ENCODE results near the gene CCM2.
A peak's percentile ranks its signal among the peaks of the same experiment; 100 is the strongest.
"Not testable (repeated sequence)": the region's sequence is repeated elsewhere in the genome, so short reads cannot be mapped to it uniquely, and the experiment has no call there.

The CCM2 gene

DNA sequence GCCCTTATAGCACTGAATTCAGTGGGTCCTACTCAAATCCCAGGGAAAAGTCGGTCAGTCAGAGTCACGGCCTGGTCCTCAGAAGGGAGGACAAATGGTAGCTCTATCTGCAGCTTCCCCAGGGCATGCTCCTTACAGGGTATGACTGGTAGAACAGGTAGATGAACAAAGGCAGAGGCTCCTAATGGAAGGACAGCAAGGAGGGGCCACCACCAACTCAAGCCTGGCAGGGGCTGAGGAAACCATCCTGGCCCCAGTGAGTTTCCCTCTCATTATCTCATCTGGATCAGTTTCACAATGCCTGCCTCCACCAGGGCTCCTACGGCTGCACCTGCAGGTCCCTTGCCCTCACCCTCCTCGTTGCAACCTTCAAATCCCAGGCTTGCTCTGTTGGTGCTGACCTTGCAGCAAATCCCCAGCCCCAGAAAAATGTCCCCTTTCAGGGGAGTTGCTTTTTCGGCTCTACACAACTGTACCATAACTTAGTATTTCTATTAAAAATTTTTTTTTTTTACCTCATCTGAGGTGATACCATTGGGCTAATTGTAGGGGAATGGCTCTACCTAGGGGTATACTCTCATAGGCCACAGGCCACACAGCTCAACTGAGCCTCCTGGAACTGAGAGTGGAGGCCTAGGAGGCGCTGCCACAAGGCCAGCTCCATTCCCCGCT, 18.8 kb upstream of the CCM2 start:
- no peak for DNase-seq (ENCODE audit: low read depth)

GRCh38 chr7:44982535-44982923, 17.5 kb upstream of the CCM2 start:
- no peak for DNase-seq (ENCODE audit: low read depth)

DNA sequence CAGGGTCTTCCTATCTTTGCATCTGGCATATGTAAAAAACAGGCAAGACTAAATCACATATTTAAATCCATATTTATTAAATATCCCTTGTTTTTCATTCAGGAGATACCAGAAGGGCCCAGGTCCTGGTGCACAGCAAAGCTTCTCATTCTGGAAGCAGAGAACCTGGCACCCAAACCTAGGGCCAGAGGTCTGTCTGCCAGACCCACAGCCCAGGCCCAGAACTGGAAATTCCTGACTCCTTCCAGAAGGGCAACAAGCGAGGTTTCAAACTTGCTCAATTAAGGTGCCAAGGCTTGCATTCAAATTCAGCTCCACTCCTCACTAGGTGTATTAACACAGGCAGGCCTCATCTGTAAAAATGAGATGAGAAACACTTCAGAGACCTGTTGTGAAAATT, 17.0 kb upstream of the CCM2 start:
- DNase-seq (ENCODE audit: low read depth), result no peak

DNA sequence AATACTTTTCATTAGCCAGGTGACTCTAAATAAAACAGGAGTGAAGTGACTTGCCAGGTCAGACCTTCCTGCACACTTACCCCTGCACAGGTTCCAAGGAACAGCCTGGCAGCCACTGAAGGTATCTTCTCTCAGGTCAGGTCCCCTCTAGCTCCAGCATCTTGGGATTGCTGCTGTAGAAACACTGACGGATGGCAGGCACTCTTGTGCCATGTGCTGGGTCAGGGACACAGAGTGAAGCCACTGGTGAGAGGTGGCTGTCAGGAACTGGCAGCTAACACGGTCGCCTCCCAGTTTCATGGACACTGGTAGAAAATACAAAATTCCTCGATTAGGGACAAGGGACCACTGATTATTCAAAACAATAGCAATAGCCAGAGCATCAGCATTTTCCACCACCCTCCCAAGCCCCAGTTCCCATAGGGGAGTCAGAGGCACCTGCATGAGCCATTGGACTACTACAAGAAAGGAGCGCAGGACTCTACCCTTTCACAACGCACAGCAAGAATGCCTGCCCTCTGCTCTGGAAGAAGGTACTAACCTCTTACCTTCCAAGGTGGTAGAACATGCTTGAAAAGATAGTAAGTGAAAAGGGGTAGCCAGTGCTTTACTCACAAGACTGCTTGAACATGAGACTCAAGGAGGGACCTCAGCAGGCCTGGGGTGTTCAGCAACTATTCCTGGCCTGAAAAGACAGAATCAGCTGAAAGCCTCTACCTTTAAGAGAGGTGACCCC, 16.1 kb upstream of the CCM2 start:
- no peak for DNase-seq (ENCODE audit: low read depth)

- no peak for DNase-seq (ENCODE audit: low read depth)
Observed at GRCh38 chr7:44984478-44984758, 15.6 kb upstream of the CCM2 start.

- DNase-seq (ENCODE audit: low read depth), result no peak
Observed at GRCh38 chr7:44985033-44985695, 14.8 kb upstream of the CCM2 start.

DNA sequence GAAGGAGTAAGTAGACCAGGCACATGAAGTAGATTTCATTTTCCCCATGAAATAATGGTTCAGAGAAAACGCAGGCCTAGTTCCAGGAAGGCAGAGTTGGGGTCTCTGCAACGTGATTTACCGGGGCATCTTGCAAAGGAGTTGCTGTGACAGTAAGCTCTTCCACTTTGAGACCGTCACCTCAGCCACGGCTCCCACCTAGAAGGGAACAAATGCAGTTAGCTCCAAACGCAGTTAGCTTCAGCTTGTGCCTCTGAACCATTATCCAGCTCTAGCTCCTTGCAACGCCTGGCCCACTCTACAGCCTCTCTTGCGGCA, 14.1 kb upstream of the CCM2 start:
- DNase-seq (ENCODE audit: low read depth), result no peak

GRCh38 chr7:44986218-44987053, 13.6 kb upstream of the CCM2 start:
- peak; percentile 93 for DNase-seq (ENCODE audit: low read depth)

DNA sequence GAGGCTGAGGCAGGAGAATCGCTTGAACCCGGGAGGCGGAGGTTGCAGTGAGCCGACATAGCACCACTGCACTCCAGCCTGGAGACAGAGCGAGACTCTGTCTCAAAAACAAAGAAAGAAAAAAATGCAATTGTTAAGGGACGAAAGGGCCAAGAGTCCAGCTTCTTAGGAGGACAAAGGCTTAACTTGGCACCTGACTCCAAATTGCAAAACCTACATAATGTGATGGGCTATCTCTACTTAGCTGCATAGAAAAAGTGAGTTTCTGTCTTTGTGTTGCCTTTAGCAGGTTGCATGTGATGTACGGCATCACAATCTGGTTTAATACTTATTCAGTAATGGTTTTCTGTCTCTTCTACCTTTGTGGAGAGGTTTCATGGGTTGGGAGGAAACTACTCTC, 12.5 kb upstream of the CCM2 start:
- DNase-seq (ENCODE audit: low read depth), result no peak

DNA sequence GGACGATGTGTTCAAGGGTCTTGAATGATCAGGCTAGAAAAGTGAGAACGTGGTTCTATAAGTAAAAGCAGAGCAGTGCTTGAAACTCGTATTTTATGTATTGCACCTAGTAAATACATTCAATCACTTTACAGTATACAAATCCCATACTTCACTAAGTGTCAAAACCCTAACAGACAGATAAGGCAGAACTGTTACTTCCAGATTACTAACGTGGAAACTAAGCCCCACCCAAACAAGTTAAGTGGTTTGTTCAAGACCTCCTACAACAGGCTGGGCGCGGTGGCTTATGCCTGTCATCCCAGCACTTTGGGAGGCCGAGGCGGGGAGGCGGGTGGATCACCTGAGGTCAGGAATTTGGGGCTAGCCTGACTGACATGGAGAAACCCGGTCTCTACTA, 12.0 kb upstream of the CCM2 start:
- DNase-seq (ENCODE audit: low read depth), result no peak

DNA sequence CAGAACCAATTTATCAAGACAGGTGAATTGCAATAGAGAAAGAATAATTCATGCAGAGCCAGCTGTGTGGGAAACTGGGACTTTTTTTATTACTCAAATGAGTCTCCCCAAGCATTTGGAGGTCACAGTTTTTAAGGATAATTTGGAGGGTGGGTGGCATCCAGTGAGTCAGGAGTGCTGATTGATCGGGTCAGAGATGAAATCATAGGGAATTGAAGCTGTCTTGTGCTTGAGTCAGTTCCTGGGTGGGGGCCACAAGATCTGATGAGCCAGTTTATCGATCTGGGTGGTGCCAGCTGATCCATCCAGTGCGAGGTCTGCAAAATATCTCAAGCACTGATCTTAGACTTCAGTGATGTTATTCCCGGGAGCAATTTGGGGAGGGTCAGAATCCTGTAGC, 11.3 kb upstream of the CCM2 start:
- no peak for DNase-seq (ENCODE audit: low read depth)

GRCh38 chr7:44989132-44989531, 10.9 kb upstream of the CCM2 start:
- no peak for DNase-seq (ENCODE audit: low read depth)

DNA sequence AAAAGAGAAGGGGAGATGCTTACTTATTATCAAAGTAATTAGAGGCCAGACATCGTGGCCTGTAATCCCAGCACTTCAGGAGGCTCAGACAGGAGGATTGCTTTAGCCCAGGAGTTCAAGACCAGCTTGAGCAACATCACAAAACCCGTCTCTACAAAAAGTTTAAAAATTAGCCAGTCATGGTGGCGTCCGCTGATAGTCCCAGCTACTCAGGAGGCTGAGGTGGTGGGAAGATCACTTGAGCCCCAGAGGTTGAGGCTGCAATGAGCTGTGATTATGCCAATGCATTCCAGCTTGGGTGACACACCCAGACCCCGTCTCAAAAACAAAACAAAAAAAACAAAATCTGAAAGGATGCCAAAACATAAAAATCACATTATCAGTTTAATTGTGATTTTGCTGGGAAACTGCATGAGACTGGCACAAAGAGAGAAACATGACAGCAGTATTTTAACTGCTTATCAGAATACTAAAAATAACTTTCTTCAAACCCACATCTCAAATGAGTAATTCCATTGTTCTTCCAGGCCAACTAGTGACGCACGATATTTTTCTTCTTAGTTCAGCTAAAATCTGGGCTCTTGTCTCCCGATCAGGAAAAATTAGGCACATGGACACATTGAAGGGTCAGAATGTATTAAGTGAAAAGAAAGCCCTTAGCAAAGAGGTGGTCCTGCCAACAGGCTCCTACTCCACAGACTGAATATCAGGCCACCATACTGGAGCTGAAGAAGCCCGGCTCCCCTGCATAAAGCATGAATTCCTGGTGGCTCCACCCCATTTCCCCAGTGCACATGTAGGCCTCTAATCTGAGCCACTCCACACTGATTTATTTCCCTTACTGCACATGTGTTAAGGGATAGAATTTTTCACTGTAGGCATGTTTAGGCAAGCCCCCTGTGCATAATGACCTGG, 9.6 kb upstream of the CCM2 start:
- DNase-seq (ENCODE audit: low read depth), result no peak

DNA sequence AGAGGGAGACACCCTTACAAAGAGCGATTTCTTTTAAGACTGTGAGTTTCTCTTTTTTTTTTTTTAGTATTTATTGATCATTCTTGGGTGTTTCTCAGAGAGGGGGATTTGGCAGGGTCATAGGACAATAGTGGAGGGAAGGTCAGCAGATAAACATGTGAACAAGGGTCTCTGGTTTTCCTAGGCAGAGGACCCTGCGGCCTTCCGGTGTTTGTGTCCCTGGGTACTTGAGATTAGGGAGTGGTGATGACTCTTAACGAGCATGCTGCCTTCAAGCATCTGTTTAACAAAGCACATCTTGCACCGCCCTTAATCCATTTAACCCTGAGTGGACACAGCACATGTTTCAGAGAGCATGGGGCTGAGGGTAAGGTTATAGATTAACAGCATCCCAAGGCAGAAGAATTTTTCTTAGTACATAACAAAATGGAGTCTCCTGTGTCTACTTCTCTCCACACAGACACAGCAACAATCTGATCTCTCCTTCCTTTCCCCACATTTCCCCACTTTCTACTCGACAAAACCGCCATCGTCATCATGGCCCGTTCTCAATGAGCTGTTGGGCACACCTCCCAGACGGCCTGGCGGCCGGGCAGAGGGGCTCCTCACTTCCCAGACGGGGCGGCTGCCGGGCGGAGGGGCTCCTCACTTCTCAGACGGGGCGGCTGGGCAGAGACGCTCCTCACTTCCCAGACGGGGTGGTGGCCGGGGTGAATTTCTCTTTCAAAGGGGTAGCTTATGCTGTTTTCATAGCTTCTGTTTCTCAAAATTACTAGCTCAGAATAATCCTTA, 7.8 kb upstream of the CCM2 start:
- not testable (repeated sequence) for DNase-seq (ENCODE audit: low read depth)

DNA sequence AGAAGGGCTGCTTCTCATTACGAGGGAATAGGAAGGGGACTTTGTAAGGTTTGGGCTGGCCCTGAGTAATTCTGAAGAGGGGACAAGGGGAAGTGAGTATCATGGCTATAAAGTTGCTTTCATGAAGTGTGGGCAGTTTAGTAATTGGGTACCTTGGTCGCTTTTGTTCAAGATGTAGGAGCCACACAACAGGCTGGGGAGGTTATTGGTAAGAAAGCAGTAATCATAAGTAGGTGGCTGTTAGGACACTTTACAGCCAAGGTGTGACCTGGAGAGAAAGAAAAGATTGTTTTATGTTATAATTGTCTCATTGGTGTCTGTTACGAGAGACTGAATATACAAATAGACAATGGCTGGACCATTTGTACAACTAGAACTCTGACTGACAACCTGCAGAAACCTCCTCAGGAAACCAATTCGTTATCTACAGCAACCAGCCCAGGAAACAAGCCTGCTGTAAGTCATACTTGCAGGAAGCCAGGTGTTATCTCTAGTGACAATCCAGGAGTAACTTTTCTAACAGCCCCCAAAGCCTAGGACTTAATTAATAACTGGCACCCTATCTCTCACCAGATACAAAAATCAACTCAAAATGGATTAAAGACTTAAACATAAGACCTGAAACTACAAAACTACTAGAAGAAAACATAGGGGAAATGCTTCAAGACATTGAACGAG, 5.0 kb upstream of the CCM2 start:
- DNase-seq (ENCODE audit: low read depth), result no peak

GRCh38 chr7:44995555-44996493, 4.2 kb upstream of the CCM2 start:
- DNase-seq (ENCODE audit: low read depth), result no peak

- DNase-seq (ENCODE audit: low read depth), result no peak
Observed at GRCh38 chr7:44998153-44998871, 1.7 kb upstream of the CCM2 start.

- DNase-seq (ENCODE audit: low read depth), result peak; percentile 99
Observed at GRCh38 chr7:44999245-45000092, 532 bp upstream of the CCM2 start.

Data from activated T-helper 9 cell treated with anti-CD3 and anti-CD28 coated beads, Interleukin-2, amount 50 U/mL, for 16 hours (primary cell).